ENCODE measurements around the gene RMND5A.
"Not testable (repeated sequence)": the region's sequence is repeated elsewhere in the genome, so short reads cannot be mapped to it uniquely, and the experiment has no call there.

RMND5A gene, protein sequence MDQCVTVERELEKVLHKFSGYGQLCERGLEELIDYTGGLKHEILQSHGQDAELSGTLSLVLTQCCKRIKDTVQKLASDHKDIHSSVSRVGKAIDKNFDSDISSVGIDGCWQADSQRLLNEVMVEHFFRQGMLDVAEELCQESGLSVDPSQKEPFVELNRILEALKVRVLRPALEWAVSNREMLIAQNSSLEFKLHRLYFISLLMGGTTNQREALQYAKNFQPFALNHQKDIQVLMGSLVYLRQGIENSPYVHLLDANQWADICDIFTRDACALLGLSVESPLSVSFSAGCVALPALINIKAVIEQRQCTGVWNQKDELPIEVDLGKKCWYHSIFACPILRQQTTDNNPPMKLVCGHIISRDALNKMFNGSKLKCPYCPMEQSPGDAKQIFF

DNA sequence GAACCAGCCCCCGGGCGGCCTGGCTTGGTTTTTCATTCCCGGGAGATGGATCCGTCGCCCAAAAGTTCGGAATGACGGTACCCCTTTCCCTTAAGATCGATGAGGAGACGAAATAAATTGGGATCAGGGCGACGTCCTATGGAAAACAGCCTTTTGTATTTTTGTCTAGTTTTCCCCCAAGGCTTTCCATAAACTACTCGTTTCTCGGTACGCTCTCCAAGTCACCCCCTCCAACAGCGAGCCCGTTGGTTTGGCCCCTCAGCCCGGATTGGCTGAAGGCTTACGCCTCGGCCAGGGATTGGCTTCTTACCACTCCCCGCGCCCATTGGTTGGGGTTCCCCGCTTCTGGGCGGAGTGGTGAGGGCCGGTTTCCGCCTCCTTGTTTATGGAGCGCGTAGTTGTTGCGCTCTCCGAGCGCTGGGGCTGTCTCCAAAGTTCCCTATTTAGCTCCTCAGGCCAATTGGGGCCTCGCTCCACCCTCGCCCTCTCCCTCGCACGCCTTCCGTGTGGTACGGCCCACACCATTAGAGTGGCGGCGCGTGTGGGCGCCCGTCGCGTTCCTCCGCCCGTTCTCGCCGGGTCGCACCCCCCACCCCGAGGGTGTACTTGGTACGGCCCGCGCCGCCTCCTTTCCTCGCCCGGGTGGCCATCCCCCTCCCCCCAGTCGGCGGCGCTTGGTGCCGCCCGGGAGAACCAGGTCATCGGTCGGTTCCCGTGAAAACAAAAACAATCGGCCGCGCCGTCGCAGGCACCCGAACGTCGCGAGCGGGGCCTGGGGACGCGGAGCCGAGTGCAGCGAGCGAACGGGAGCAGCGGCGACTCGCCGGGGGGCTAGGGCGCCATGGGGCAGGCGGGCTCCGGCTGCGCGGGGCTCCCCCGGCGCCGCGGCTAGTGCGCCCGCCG is at the start of gene RMND5A:
RMND5A (plus strand) TSS at position 655 of the 903 bp plus-strand sequence. CDS start 377 bp downstream, outside the sequence.
- DNase-seq (ENCODE audit: low spot score) = peak; percentile 87

DNA sequence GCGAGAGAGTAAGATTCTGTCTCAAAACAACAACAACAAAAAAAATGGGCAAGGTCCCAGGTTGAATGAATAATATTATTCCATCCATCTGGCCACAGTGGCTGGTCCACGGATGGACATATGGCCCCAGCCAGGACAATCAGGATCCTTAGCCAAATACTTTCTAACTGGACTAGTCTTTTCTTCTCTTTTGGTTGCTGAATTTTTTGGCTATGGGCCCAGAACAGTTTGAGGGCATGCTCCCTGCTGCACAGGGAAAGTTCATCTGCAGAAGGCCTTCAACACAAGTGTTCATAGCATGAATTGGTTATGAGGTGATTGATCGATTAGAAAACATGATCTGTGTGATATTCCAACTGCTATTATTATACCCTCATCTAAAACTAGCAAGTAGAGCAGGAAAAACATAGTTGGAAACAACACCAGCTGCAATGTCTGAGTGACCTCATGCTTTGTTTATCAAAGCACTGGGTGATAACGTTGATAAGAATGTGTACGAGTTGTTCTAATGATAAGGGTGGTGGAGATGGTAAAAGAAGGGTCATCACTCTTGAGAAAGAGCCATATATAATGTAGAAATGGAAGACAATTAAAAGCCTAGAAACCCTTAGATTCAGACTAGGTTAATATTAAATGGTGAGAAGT is 48.6 kb upstream of the RMND5A start:
- DNase-seq (ENCODE audit: low spot score) = peak; percentile 14

DNA sequence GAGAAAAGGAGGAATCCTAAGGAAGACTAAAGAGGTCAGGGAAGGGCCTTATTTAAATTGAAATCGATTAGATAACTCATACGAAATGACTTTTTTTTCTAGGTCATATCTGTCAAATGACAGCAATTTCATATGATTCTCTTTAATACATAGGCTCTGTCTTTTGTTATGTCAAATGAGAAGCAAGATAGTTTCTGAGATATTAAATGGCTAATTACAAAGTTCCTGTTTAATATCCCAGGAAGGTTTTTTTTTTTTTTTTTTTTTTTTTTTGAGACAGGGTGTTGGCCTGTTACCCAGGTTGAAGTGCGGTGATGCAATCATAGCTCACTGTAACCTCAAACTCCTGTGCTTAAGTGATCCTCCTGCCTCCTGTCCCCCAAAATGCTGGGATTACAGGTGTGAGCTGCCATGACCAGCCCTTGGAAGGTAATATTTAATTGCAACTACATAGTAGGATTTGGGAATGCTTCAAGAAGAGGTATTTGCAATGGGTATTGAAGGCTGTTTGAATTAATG is 48.0 kb upstream of the RMND5A start:
- no peak for DNase-seq (ENCODE audit: low spot score)

DNA sequence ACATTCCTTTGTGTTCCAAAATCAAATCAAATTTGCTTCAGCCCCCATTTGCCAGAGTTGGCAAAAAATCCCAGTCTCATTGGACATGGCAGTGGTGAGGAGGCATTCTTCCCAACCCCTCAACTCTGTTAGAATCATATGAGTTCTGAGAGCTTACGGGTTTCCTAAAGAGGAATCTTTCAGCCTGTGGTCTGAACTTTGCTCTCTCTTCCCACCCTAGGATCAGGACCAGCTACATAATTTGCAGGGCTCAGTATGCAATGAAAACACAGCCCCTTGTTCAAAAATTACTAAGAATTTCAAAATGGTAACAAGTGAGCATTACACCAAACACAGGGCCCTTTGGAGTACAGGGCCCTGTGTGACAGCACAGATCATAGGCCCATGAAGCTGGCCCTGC is 47.1 kb upstream of the RMND5A start:
- no peak for DNase-seq (ENCODE audit: low spot score)

DNA sequence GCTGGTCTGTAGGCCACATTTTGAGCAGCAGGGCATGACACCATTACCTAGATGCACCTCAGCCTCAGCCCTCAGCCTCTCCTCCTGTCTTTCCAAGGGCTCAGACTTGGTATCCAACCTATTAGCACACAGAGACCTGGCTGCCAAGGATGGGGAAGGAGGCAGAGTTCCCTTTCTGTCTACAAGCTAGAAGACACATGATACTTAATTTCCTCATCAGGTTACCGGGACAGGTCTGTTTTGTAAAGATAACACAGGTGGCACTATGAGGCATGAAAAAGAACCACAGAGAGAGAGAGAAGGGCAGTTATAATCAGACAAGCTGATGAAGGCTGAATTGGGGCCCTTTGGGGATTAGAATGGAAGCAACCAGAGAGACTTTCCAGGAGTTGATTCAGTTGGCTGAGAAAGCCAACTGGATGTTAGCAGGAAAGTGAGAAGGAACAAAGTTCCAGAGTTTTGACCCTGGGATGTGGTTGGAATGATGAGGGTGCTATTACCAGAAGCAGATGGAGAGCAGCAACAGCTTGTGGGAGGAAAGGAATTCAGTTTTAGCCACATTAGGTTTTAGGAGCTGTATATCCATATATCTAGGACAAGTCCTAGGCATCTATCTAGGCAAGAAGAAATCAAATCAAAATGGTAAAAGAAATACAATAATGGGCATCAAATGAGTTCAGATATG is 46.0 kb upstream of the RMND5A start:
- no peak for DNase-seq (ENCODE audit: low spot score)

DNA sequence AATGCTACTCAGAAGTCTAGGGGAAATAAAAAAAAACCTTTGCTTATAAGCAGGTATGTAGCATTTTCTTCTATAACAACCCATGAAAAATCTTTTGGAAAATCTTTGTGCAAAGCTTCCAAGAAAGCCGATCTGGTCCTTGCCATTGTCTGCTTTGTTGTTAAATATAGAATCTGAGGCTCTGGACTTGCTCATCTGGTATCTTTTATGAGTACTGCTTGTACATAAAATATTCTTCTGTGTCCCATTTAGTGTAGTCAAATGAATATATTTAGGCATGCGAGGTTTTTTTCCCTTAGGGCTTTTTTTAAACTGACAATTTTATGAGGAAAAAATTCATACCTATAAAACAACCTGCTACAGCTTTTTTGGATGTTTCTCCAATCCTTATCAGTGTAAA is 45.0 kb upstream of the RMND5A start:
- DNase-seq (ENCODE audit: low spot score) = no peak

DNA sequence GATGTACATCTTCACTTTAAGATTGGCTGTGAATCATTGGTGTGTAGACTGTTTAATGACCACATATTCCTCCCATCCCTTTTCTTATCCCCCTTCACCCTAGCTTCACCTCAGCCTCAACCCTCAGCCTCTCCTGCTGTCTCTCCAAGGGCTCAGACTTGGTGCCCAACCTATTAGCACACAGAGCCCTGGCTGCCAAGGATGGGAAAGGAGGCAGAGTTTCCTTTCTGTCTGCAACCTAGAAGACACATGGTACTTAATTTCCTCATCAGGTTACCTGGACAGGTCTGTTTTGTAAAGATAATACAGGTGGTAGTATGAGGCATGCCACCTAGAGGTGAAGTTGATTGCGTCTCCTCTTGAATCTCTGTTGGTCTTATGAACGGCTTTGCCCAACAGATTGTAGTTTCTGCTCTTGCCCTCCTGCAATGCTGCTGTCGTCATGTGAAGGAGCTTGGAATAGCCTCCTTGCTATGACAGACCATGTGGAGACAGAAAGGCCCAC is 44.5 kb upstream of the RMND5A start:
- DNase-seq (ENCODE audit: low spot score) = no peak

DNA sequence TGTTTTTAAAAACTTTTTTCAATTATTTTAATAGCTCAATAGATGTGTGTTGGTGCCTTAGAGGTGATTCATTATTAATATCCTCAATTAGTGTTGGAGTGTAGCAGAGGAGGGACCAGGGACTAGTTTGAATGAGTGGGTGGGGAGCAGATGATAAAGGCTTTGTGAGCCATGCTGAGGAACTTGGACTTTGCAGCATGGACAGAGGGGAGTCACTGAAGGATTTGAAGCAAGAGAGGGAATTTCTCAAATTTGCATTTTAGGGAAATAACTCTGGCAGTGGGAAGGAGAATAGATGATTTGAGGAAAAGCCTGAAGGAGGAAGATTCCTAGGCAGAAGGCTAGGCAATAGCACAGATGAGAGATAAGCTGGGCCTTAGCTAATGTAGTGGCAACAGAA is 42.3 kb upstream of the RMND5A start:
- no peak for DNase-seq (ENCODE audit: low spot score)

DNA sequence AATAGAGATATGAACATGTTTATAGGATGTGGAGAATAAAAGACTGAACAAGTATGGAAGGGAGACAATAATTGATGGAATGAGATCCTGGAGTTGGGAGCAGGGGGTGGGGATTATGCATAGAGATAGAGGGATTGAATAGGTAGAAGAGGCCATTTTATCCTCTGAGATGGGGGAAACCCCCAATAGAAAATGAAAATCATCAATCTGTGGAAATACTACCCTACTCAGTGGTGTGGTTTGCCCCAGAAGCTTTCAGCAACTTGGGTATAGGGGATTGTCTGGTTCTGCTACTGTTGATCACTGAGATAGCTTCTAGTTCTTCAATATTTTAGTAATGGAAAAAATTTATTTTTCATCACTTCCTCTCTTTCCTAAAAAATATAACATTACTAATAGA is 41.1 kb upstream of the RMND5A start:
- DNase-seq (ENCODE audit: low spot score) = no peak

DNA sequence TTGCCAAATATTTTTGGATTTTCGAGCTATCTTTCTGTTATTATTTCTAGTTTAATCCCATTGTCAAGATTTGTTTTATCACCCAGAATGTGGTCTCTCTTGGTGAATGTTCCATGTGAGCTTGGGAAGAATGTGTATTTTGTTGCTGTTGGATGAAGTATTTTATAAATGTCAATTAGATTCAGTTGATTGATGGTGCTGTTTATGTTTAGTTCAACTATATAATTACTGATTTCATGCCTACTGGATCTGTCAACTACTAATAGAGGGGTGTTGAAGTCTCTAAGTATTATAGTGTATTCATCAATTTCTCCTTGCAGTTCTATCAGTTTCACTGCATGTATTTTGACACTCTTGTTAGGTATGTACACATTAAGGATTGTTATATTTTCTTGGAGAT is 34.7 kb upstream of the RMND5A start:
- no peak for DNase-seq (ENCODE audit: low spot score)

DNA sequence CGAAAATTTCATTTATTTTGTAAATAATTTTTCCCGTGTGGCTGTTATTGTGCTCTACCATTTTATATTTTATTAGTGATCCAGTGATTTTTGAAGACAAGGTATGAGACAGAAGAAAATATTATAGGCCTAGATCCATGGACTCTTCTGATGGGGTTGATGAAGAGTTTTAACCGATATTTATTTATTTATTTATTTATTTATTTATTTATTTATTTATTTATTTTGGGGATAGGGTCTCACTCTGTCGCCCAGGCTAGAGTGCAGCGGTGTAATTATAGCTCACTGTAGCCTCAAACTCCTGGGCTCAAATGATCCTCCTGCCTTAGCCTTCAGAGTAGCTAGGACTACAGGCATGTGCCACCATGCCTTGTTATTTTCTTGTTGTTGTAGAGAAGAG is 33.6 kb upstream of the RMND5A start:
- DNase-seq (ENCODE audit: low spot score) = no peak

DNA sequence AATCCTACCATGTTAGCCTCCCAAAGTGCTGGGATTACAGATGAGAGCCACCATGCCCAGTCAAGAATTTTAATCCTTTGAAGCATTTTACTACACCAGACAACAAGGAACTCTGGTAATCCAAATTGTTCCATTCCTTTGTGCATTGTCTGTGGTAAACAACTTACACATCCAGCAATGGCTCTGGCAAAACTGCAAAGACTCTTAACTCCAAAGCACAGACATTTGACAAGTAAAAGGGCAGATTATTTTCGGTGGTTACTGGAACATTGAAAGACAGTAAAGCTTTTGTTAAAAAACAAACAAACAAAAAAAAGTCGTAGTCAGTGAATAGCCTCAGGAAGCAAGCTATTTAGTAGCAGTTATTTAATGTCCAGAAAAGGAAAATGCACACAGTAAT is 33.2 kb upstream of the RMND5A start:
- peak; percentile 86 for DNase-seq (ENCODE audit: low spot score)

DNA sequence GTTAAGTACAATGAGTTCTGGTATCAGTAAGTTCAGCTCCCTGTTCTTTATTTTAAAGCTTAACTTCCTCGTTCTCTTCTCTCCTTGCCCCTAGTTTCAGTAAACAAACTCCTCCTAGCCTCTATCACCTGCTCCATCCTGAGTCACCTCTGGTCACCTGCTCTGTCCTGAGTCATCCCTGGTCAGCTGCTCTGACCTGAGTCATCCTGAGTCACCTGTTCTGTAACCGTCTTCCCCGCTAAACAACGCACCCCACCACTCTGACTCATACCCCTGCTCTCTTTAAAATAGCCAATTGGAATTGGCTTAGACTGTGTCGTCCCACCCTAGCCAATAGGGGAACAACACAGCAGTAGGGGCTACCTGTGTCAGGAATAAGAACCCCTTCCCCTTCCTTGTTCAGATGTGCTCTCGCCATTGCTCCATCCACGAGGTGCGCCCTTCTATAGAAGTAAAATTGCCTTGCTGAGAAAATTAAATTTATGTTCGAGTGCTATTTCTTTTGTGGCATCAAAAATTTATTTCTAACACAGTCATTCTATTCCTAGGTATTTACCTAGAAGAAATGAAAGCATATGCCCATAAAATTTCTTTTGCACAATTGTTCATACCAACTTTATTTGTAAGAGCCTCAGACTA is 24.9 kb upstream of the RMND5A start:
- no peak for DNase-seq (ENCODE audit: low spot score)

DNA sequence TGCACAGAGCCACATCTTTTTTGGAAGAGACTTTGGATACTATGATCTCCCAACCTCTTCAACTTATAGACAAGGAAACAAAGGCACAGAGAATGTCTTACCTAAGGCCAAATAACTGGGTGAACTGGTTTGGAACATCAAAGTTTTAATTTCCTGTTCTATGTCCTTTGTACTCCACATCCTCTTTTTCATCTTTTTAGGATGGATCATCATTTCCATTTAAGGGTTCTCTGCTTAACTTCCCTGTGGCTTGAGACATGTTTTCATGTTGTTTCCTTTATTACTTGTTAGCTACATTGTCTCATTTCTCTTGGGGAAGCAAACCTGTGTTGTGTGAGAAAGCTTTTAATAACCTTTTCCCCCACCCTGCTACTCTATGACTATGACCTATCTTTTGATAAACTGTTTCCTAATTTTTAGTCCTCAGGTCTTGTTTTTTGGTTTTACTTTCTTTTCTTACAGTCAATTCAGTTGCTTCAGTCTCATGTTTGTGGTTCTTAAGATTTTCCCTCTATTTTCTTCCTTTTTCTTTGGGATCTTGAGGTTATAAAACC is 22.5 kb upstream of the RMND5A start:
- DNase-seq (ENCODE audit: low spot score) = no peak

DNA sequence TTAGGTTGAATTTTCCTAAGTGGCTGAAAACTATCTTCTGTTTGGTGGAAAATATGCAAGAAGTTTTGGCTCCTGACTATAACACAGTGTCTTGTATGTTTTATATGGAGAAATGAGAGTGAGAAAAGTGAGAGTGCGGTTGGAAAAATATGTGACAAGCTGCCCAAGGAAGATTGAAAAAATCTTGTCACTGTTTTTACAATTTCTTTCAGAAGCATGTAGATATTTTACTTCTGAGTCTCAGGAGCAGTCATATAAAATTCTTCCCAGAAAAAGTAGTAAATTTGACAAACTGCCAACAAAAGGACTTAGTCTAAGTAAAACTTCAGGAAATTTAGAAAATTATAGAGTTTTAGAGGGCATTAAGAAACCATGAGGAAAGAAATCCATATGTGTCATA is 19.4 kb upstream of the RMND5A start:
- no peak for DNase-seq (ENCODE audit: low spot score)

DNA sequence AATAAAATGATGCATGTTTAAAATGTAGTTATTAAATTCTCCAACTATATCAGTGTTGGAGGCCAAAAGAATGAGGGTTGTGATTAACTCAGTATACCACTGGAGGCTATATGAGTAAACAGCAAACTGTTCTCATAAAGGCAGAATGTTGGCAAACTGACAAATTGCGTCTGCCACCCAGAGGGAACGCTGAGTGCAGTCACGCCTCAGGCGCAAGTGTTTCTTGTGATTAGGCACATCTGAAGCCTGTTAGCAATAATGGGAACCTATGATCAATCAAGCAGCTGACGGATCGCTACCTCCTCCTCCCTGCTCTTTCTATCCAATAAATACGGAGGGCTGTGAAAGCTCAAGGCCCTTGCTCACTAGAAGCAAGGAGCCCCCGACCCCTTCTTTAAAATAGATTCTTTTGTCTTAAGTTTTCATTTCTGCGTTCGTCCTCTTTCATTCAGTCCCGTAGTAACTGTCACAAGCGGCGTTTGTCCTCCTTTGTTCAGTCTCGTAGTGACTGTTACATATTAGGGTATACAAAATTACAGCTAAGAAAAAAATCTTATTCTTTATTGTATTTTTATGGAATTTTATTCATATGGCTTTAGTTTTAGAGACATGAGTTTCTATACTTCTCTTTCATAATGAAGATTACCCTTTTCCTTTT is 16.3 kb upstream of the RMND5A start:
- DNase-seq (ENCODE audit: low spot score) = peak; percentile 35

DNA sequence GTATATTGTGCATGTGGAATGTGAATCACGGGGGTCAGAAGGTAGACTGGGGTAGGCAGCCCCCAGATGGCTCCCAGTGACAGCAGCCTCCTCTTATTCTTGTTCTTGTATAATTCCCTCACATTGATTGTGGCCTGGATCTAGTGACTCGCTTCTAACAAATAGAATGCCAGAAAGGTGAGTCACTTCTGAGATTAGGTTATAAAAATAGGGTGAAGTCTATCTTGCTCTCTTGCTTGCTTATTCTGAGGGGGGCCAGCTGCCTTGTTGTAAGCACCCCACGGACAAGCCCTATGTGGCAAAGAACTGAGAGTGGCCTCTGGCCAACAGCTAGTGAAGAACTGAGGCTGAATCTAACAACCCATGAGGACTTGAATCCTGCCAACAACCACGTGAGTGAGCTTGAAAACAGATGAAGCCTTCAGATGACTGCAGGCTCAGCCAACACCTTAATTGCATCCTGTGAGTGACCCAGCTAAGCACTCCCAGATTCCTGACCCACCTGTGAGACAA is 15.6 kb upstream of the RMND5A start:
- no peak for DNase-seq (ENCODE audit: low spot score)

DNA sequence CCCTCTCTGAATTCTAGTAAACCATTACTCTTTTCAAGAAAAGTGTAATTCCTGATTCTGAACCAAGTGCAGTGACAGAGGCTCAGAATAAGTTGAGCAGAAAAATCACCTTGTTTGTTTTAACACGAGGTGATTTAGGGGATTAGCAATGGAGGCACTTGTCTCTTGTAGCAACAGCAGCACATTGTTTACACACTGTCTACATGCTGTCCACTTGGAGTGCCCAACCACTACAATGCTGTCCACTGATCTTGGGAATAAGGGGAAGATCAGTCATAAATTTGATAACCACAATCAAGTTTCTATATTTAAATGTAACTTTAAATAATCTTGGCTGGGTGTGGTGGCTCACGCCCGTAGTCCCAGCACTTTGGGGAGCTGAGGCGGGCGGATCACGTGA is 13.9 kb upstream of the RMND5A start:
- DNase-seq (ENCODE audit: low spot score) = no peak

DNA sequence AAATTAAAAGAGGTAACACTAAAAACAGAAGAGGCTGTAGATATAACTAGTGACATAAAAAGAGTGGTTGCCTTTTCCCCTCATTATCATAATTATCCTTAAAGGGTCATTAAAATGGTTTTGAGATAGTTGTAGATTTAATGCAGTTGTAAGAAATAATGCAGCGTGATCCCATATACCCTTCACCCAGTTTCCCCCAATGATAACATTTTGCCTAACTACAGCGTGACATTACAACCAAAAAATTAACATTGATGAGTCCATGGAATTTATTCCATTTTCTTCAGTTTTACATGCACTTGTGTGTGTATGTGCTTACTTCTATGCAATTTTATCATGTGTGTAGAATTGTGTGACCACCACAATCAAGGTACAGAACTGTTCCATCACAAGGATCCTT is 13.2 kb upstream of the RMND5A start:
- no peak for DNase-seq (ENCODE audit: low spot score)

DNA sequence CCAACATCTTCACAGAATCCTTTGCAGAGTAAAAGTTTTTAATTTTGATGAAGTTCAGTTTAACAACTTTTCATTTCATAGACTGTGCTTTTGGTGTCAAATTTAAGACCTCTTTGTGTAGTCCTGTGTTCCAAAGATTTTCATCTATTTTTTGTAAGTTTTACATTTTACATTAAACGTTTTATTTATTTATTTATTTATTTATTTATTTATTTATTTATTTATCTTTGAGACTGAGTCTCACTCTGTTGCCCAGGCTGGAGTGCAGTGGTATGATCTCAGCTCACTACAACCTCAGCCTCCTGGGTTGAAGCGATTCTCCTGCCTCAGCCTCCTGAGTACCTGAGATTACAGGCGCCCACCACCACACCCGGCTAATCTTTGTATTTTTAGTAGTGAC is 12.0 kb upstream of the RMND5A start:
- DNase-seq (ENCODE audit: low spot score) = not testable (repeated sequence)

Measured in globus pallidus (tissue), 1 donor.